NB4 (cell line): ENCODE results near the gene LRRC26.

Experiments
- POLR2A ChIP-seq: IDR thresholded peaks from 2 replicates; pipeline ENCODE4 v1.6.1; 2011; ENCODE audit warnings: mild to moderate bottlenecking; ENCODE audit not compliant: insufficient read length; ENCODE audit errors: extremely low read depth
- TF ChIP-seq, protein P1 (sequence below): IDR thresholded peaks from one replicate; pipeline ENCODE4 v1.5.1; 2012; ENCODE audit warnings: low read depth, low read length
- TF ChIP-seq, protein P2 (sequence below): IDR thresholded peaks from 2 replicates; pipeline ENCODE4 v1.6.1; 2011; ENCODE audit warnings: low read depth, low read length

DNA sequence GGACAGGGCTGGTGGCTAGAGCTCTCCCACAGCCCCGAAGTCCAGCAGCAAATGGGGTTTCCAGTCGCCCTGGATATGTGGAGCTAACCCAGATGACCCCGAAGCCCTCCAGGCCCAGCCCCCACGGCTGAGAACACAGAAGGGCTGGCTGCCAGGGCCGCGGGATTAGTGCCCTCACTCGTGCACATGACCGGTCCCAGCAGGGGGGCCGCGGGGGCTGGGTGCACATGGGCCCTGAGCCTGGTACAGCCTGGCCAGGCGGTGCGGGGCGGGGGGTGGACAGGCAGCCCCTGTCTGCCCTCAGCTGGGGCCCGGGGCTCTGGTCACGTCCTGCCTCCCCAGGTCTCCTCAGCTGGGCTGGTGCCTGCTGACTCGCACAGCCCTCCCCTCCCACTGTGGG lies 24.5 kb upstream of the LRRC26 start:
- TF ChIP-seq, protein P1, sequence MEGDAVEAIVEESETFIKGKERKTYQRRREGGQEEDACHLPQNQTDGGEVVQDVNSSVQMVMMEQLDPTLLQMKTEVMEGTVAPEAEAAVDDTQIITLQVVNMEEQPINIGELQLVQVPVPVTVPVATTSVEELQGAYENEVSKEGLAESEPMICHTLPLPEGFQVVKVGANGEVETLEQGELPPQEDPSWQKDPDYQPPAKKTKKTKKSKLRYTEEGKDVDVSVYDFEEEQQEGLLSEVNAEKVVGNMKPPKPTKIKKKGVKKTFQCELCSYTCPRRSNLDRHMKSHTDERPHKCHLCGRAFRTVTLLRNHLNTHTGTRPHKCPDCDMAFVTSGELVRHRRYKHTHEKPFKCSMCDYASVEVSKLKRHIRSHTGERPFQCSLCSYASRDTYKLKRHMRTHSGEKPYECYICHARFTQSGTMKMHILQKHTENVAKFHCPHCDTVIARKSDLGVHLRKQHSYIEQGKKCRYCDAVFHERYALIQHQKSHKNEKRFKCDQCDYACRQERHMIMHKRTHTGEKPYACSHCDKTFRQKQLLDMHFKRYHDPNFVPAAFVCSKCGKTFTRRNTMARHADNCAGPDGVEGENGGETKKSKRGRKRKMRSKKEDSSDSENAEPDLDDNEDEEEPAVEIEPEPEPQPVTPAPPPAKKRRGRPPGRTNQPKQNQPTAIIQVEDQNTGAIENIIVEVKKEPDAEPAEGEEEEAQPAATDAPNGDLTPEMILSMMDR, result no peak
- TF ChIP-seq POLR2A, result no peak
- TF ChIP-seq, protein P2, sequence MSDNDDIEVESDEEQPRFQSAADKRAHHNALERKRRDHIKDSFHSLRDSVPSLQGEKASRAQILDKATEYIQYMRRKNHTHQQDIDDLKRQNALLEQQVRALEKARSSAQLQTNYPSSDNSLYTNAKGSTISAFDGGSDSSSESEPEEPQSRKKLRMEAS, result no peak
